ENCODE results near the gene PIK3R1.

DNA sequence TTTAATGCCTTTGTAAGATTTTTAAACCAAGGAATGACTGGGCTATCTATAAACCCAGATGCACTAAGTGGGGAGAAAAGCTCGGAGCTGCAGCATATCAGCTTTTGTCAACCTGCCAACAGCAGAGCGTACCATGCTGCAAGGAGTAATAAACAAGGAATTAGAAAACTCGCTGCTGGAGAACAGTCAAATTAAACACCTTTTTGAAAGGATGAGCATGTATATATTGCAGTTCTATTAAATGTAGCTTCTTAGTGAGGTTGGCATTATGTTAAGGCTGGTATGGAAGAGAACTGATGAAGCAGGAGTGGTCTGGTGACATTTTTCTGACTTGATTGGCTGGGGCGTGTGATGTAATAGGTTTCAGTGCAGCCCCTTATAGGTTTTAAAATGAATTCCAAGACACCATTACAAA is 74.7 kb downstream of the PIK3R1 start:
- TF ChIP-seq, protein P1, sequence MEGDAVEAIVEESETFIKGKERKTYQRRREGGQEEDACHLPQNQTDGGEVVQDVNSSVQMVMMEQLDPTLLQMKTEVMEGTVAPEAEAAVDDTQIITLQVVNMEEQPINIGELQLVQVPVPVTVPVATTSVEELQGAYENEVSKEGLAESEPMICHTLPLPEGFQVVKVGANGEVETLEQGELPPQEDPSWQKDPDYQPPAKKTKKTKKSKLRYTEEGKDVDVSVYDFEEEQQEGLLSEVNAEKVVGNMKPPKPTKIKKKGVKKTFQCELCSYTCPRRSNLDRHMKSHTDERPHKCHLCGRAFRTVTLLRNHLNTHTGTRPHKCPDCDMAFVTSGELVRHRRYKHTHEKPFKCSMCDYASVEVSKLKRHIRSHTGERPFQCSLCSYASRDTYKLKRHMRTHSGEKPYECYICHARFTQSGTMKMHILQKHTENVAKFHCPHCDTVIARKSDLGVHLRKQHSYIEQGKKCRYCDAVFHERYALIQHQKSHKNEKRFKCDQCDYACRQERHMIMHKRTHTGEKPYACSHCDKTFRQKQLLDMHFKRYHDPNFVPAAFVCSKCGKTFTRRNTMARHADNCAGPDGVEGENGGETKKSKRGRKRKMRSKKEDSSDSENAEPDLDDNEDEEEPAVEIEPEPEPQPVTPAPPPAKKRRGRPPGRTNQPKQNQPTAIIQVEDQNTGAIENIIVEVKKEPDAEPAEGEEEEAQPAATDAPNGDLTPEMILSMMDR (conservative IDR thresholded peaks at IDR 0.05; ENCODE audit: low read depth, low read length) = no peak
- TF ChIP-seq EZH2 (IDR thresholded peaks at IDR 0.05; ENCODE audit: low read length, unreplicated experiment) (no peak), EZH2phosphoT487 (IDR thresholded peaks at IDR 0.05; ENCODE audit: borderline replicate concordance, low read length) (no peak)

All from PC-3 (cell line).